GM21515 (cell line): ENCODE measurements around the gene OPCML.

Experiments
- ATAC-seq: cut with Tn5 transposase; IDR thresholded peaks from one replicate; pipeline ENCODE4 v1.9.1; 2021; ENCODE audit not compliant: unreplicated experiment

OPCML gene

DNA sequence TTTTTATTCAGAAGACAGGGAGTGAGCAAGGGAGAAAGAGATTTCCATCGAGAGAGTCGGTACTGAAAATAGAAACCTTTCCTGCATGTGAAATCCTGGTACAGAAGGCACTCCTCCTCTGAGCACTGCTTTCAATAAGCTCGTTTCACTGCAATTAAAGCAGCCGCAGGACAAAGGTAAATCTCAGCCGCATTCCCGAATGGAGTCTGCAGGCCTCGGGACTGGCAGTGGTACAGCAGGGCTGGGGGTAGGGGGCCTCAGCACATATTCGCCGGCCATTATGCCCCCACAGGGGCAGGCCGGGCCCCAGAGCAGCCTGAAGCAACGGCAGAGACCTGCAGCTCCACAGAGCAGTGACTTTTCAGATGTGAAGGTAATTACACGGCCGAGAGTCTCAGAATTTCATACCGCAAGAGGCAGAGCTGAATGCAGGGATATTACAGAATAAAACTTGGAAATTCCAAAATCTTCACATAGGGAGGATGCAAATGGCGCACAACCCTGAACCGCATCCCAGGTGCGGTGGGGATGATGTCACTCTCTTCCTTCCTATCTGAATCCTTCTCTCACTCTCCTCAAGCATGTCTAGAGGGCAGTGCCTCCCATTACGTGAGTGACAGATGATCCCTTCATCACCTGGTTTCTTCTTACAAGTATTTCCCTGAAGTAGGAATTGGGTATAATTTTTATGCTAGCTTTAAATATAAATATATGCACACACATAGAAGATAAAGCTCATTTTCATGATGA lies 622.1 kb downstream of the OPCML start:
- no peak for ATAC-seq

DNA sequence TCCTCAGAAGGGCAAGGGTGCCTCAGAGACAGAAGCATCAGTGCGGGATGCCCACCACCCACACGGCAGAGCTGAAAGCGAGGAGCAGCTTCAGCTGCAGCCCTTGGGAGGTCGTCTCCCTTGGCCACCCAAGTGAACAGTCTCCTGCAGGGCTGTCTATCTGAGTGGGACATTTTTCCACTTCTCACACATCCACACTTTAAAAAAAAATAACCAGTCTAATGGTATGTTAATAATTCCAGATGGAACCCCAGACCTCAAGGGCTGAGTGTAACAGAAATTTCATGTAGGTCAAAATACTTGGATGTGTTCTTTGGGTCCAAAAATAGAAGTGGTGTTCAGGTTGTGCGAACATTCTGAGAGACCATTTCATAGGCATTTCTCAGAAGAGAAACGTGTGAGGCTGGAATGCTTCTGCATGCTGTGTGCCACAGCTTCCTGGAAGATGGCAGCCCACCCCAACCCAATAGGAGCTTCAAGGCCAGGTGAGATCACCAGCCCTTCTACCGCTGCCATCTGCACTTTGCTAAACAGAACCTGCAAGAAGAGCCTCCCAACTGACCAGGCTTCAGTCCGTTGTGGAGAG lies 623.2 kb downstream of the OPCML start:
- ATAC-seq = no peak

DNA sequence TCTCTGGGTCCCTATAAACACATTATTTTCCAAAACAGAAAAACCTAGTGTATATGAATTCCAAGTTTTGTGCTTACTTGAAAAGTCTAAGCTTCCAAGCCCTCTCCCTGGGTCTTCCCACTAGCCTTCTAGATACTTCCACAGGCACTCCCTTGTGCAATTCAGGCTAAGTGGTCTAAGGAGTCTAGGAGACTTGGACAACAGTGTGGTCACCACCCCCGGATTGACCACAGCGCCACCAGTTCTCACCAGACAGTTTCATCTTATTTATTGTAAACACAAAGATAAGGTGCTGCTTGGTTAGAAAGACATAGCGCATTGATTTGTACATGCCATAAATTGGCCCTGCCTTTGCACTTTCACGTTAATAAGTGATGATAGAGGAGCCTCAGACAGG lies 623.9 kb downstream of the OPCML start:
- ATAC-seq = no peak

DNA sequence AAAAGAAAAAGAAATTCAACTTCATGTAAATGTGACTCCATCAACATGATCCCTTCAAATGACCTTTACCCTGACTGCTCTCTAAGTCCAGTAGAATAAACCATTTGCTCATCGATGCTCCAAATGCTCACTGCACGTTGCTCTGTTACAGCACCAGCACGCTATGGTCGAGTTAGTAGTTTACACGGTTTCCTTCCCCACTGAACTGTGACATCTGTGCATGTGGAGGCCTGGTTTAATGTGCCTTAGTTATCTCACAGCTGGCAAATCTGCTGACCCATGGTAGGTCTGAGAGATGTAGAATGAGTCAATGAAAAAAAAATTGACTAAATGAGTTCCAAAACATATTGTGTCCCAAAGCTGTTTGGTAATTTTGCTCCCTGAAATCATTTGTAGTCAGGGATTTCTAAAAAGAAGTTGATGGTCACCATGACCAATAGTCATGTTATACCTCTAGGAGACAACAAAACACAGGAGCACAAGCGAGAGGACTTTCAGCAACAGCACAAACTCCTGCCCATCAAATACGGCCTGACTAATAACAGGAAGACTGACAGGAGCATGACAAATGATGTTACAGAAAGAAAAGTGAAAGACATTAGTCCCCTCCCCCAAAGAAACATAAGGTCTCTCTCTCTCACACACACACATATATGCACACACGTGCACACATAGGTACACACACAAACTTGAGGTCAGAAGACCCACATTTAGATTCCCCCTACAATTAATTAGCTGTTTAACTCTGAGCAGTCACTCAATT lies 624.5 kb downstream of the OPCML start:
- ATAC-seq = no peak

DNA sequence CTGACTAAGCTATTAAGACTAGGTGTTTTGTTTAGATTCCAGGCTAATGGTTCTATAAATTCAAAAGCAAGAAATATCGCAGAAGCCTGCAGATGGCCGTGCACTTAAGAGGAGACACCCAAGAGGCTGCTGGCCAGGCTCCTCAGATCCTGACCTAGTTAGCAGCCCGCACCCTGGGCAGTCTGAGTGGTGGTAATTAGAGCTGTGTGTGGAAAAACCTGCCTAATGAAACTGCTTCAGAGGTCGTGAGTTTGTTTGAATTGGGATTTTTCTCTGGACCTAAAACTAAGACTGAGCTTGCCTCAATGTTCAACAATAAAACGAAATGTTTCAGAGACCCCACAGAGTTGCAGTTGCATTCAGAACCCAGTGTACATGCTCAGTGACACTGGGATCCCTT lies 627.7 kb downstream of the OPCML start:
- ATAC-seq = no peak

DNA sequence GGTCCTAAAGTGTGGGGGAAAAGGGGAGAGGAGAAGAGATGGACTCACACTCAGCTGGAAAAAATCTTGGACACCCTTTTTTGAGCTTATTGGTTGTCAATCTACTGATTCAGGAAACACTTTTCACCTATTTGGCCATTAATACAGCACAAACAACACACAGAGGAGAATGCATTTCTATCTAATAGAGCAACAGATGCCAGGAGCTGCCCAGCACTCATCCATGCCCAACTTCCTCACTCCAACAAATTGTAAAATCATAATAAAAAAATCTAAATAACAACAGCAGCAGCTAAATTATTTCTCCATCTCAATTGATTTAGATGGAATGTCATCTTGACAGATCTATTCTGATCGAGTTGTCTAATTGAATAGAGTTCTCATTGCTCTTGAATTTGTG lies 628.2 kb downstream of the OPCML start:
- no peak for ATAC-seq

DNA sequence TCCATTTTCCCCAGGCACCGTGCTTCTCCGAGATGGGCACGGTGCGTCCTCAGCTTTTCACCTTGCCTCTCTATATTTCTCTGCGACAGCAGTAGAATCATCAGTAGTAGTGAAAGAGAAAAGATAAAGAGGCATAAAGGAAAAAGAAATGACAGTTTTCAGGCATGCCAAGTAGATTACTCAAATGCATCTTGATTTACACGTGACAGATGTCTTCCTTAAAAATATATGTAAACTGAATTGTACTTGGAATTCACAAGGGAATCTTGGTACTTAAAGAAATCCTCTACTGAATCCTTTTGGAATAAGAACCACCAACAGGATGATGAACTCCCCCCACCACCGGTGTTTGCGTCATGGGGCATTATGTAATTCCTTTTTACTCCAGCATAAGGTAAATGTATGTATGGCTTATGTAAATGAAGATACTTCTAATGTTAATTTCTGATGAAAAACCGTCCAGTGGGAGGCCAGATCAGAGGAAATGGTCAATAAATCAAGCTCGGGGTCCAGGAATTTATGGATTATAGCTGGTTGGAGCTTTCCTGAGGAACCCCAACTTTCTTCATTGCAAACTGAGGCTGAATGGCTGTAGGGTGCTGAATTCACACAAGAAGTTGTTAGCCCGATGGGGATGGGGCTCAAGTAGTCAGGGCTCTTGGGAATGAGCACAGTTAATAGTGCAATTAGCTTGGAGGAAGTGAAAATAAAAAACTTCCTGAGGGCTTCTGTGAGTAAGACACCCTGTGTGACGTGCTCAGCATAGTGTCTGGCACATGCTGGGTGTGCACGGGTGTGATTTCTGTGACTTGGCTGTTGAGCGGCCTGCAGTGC lies 630.4 kb downstream of the OPCML start:
- no peak for ATAC-seq

DNA sequence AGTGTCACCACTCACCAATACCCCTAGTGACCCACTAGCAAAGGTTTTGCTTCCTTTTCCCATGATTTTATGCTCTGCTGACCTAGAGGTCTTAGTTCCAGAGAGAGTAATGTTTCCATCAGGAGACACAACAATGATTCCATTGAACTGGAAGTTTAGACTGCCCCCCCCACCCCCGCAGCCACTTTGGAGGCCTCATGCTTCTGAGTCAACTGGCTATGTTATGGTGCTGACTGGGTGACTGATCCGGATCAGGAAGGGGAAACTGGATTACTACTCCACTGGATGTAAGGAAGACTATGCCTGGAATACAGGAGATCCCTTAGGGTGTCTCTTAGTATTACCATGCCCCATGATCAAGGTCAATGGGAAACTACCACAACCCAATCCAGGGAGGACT lies 633.6 kb downstream of the OPCML start:
- no peak for ATAC-seq

DNA sequence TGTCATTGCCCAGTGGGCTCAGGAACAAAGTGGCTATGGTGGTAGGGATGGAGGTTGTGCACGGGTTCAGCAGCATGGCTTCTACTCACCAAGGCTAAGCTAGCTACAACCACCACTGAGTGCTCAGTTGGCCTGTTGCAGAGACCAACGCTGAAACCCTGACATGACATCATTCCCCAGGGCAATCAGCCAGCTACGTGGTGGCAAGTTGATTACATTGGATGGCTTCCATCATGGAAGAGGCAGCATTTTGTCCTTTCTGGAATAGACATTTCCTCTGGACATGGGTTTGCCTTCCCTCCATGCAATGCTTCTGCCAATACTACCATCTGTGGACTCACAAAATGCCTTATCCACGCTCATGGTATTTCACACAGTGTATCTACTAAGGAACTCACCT lies 634.3 kb downstream of the OPCML start:
- ATAC-seq = no peak

DNA sequence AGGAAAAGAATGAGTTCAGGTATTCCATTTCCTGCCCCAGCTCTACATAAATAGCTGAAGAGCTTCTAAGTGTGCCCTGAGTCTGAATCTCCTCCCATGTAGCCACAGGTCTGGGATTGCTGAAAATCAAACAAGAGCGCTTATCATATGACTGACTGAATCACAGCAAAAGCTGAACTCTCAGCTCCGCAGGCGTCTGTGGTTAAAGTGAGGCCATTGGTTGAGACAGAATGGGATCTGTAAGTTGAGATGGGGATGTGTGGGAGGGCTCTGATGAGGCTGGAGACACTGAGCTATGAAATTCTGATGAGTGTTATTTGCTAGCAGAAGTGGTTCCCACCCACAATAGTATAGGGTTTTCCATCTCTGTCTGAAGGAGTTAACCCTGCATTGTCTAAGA lies 637.0 kb downstream of the OPCML start:
- no peak for ATAC-seq

DNA sequence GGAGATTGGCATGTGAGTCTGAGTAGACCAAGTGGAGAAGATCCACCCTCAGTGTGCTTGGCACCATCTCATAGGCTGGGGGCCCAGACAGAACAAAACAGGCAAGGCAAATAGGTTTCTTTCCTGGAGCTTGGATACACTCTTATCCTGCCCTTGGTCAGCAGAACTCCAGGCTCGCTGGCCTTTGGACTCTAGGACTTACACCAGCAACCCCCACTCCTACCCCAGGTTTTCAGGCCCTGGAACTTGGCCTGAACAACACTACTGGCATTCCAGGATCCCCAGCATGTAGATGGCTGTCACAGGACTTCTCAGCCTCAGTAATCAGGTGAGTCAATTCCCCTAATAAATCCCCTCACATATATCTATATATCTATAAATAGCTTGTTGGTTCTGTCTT lies 637.7 kb downstream of the OPCML start:
- no peak for ATAC-seq

DNA sequence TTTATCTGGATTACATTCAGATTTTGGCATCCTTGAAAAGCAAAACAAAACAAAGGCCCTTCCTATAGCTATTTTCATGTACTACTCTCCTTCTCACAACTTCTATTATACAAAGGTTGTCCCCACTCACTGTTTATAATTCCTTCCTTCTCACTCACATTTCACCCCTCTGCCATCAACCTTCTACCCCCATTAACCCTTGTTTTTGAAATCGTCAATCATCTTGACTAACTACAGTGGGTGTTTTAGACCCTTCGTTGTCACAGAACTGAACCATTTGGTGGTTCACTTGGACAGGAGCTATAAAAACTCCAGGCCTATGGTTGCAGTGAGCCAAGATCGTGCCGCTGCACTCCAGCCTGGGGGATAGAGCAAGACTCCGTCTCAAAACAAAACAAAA lies 639.4 kb downstream of the OPCML start:
- ATAC-seq = no peak

DNA sequence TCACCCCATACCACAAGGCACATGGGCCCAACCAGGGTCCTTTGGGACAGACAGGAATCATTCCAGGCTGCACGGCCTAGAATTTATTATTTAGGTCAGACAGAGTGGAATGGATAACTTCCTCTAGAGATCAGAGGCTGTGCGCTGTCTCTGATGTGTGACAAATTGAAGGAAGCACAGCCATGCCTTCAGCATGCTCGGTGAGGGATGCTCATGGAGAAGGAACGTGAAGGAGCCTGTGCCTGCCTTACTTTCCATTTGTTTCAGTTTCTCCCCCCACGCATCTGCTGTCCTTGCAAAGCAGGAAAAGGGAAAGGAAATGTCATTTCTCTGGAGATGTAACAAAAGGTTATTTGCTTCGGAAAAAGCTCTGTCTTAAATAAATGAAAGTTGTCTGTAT lies 644.1 kb downstream of the OPCML start:
- ATAC-seq = no peak

DNA sequence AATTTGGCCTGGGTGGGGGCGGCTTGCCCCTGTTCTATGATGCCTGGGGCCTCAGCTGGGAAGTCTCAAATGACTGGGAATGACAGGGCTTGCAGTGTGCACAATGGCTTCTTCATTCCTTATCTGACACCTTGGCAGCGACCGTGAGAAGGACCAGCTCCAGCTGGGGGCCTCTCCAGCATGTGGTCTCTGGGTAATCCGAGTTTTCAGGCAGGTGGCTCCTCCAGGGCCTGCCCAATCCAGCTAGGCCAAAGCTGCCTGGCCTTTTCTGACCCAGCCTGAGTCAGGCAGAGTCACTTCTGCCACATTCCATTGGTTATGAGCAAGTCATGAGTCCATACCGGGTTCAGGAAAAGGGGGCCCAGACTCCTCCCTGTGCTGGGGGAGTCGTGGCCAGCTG lies 646.0 kb downstream of the OPCML start:
- ATAC-seq = no peak

DNA sequence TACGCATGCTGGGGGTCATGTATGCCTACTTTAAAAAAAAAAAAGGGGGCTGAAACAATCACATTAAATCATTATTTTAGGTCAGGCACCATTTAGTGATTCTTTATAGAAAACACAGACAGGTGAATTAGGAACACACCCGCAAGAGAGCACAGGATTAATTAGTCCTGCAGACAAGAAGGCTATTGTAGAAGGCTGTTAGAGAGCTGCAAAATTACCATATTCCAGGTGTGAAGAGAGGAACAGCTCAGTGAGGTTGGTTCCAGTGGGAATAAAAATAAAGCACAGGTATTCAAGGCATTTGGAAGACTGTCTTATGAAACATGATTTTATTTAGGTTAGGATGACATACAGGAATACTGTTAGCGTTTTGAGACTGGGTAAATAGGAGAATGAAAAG lies 649.1 kb downstream of the OPCML start:
- ATAC-seq = no peak

DNA sequence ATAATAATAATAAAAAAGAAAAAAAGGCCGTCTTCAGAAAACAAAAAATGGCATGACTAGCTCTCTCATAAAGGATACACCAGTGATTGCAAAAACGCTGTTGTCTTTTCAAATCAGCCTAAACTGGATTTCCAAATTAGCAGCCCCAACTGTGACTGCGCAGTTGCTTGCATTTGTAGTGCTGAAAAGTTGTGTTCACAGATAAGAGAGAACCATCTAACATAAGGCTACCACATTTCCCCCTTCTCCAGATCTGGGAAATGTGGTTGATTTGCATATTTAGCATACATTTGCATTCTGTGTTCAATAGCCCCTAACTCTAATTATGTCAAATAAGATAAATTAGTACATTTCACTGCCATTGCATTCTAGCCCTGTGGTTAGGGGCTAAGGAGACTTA lies 650.7 kb downstream of the OPCML start:
- ATAC-seq = no peak

DNA sequence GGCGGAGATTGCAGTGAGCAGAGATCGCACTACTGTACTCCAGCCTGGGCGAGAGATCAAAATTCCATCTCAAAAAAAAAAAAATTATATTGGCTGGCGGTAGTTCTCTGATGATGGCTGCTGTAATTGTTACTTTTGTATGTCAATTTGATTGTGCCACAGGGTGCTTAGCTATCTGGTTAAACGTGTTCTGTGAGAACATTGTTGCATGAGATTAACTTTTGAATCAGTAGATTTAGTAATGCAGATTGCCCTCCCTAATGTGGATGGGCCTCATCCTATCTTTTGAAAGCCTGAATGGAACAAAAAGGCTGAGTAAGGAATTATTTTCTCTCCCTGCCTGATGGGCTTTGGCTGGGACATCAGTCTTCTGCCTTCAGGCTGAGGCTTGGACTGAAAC lies 654.2 kb downstream of the OPCML start:
- ATAC-seq = no peak

DNA sequence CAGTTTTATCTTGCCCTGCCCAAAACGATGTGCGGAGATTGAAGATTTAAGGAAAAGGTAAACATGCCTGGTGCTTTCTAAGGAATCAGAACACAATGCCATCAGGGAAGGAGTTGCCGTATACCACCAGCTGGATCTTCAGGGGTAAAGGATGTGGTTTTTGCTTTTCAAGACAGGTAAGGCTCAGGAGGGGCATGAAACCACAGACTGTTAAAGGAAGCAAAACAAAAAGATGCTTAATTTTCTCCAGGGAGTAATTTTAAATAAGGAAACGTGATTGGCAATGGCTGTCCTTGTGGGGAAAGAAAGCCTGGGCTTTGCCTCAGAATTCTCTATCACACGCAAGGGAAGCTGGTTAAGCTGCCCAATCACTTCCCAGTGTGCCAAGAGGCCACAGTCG lies 655.6 kb downstream of the OPCML start:
- no peak for ATAC-seq

DNA sequence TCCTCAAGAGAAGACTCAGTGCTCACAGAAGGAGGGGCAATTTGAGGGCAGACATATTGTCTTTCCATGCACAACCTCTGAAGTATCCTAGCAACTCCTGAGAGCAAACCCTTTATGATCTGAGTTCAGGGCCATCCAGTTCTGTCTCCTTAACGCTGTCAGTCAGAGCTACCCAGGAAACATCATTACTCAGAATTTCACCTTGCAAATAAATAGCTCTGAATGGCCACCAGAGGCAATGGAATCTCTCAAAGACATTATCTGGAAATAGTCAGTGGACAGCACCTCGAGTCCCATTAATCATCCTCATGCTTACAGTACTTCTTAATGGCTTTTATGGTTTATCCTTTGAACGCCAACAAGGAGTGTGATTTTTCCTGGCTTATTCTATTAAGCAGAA lies 656.1 kb downstream of the OPCML start:
- no peak for ATAC-seq

DNA sequence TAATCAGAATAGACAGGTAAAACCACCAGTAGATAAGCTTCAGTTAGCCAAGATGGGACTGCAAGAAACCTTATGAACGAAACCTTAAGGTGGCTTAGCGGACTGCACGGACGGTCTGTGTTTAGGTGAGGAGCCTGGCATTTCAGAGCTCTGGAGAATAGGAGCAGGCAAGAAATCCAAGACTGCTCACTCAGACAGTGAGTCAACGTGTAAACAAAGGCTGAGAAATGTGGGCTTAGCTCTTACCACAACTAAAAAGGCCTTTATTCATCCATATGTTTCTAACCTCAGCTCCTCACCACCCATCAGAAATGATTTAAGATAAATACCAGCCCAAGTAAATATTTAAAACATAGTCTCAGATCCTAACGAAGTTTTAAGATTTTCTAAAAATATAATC lies 657.7 kb downstream of the OPCML start:
- no peak for ATAC-seq

DNA sequence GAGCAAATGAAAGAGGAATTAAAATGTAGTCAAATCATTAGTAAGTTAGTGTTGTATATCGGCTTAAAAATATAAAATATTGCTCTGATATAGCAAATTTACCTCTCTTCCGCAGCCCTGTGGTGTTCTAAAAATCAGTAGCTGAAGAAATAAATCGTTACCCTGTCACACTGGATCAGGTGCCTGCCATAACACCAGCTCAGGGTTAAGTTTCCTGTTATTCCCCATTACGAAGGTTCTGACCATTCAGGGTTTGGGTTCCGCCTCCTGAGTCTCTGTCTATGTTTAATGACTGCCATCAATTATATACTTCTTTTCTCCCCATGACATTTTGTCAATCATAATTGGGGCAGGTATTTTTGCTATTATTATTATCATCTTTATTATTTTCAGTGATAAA lies 658.5 kb downstream of the OPCML start:
- no peak for ATAC-seq

DNA sequence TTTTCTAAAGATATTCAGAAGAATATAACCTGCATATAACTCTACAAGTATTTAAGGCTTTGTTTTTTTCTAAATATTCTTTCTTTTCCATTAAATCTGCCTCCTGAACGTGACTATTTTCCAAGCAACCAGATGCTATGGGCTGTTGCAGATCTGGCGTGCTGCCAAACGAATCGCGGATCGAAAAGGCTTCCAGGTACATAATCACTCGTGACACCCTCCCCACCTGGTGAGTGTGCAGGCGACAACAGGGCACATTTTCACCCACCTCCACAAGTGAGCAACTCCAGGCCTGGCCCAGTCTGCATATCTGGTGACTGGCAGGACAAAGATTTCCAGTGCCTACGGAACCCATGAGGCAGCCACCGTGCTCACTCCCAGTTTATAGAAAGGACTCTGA lies 660.1 kb downstream of the OPCML start:
- ATAC-seq = no peak
